ENCODE data around the gene KCNN3.

KCNN3 gene

DNA sequence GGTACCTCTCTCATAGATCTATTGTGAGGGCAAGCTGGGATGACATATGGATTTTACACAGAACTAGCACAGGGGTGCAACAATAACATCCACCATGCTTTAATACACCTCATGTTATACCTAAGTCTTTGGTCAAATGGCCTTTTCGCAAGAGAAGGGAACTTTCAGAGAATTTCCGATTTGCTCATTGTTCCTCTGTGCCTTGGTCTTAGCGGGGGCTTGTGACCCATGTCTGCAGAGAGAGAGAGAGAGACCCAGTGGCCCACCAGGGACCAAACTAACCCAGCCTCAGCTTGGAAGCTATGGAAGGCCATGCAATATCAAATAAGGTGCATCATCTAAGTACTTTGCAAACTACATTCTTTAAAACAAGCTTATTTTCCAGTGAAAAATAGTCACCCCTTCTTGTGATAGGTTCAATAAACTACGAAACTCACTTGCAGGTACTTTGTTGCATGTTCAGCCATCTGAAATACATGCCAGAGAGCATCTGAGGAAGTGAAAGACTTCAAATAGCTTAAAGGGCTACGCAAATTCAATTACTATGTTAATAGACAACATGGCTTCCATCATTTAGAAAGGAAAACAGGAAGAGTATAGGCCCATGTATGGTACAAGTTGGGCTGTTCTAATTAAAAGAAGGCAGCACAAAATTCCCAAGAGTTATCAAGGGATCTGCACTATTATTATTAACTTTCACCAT, 100.7 kb downstream of the KCNN3 start:
- DNase-seq, result no peak

DNA sequence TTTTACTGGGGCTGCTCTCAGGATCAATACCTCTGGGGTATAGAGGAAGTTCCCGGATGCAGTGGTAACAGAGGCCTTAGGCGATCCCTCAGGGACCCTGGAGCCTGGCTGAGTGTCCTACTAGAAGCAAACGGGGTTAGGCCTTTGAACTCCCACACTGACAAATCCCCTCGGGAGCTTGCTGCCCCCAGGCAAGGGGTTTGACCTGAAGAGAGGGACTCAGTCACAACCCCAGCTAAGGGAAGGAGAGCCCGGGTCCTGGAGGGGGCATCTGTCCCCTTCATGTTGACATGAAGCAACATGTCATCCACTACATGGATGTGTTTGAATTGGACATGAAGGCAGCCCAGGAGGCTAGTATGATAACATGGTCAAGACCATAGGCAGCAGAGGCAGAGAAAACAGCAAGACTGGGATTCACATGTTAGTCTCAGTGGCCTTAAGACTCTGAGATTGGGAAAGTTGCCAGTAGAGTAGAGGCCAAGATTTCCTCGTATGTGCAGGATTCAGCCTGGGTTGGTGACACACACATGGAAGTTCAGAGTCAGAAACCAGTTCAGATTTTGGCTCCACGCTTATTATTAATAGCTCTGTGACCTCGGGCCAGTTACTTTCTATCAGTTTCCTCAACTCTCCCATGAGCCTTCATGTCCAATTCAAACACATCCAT, 101.5 kb downstream of the KCNN3 start:
- DNase-seq, result no peak

DNA sequence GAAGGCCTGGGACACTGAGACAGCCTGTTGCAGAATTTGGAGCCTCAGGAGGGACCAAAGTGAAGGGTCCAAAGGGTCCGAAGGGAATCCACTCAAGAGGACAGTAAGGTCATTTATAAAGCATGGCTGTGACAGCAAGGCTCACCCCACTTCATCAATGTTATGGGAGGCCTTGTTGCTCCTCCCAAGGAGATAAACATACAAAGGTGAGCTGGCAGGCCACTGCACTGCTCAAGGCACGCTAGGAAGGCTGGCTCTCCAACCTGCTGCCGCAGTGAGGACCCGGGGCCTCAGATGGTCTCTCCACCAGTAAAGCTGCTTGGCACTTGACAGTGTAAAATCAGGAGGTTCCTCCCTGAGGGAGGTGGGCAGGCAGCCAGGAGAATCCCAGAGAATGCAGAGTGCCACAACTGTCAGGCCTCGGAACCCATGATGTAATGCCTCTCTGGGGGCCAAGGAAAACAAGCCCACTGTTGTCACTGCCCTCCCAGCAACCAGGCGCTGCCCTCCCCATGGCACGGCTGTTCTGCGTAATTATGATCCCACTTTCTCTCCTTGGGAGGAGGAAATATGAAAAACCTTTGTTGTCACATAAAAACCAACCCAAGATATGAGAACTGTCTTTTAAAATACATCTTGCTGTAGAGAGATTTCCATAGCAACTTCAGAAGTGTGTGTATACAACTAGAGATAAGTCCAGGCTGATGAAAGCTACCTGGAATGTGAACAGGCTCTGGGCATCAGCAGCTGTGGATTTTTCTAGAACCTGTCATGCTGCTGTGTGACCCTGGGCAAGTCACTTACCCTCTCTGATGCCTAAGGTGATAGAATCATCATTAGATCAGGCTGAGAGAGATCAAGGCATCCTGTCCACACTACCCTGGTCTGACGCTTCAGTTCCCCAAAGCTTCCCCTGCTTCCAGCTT, 102.5 kb downstream of the KCNN3 start:
- DNase-seq, result no peak

DNA sequence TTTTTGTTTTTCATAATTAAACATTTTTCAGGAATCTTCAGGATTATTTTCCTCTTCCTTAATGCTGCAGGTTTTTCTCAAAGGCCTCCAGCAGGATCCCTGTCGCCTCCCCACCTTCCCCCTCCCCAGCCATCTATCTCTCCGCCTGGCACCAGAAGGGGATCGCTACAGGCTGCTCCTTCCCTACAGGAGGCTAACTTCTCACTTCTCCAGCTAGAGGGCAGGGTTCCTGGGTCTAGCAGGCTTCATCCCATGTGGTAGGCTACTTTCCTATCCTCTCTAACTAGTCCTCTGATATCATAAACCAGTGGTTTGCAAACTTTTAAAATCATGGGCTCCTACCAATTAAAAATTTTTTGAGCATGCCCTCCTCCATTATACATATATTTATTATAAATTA, 104.1 kb downstream of the KCNN3 start:
- peak in 3 of 6 experiments; percentile 9 to 24 (median 13) for DNase-seq

DNA sequence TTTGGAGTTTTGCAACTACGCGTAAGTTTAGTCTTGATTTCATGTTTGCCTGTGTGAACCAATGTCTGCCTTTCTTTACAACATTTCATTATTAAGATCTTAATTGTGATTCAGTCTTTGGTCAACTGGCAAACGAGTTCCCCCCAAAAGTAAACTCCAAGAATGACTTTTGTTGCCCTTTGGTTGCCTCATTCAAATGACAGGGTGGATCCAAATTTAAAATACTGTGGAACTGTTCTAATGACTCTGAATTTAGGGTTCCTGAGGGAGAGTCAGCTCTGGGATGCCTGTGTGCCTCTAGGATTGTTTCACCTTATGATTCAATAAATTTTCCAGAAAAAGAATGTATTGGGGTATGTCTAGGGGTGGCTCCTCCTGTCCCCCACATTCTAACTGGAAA, 105.3 kb downstream of the KCNN3 start:
- DNase-seq, result no peak

DNA sequence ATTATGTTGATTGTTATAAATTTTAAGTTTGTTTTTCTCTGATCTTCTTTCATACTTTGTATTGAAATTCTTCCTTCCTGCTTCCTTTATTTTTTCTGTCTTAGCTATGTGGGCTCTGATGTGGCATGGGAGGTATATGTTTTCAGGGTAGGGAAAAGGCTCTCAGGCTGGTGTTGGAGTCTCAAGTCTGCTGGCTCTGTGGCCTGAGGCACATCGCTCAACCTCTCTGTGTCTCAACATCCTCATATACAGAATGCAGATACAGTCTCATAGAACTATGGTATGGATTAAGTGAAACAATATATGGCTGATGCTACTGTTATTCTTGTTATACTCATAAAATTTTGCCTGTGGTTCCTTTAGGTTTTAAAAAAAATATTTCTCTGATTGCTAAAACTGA, 105.9 kb downstream of the KCNN3 start:
- DNase-seq, result no peak

DNA sequence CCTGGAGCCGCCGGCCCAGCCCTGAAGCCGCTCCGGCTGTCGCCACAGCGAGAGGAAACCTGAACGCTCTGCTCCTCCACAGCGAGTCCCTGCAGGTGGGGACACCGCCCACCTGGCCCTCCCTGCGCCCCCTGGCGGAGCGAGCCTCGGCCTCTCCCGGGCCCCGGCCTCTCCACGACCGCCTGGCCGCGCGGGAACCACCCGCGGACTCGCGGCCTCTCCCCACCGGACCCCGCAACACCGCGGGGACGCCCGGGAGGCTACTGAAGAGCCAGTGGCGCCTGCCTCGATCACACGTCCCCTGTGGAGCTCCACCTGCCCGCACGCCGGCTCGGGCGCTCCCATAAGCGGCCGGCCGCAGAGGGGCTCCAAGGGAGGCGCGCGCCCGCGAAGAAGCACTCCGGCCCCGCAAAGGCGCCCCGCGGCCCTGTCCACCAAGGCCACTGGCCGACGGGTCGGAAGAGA, 109.6 kb downstream of the KCNN3 start:
- peak; percentile 68 to 85 (median 78) for DNase-seq

DNA sequence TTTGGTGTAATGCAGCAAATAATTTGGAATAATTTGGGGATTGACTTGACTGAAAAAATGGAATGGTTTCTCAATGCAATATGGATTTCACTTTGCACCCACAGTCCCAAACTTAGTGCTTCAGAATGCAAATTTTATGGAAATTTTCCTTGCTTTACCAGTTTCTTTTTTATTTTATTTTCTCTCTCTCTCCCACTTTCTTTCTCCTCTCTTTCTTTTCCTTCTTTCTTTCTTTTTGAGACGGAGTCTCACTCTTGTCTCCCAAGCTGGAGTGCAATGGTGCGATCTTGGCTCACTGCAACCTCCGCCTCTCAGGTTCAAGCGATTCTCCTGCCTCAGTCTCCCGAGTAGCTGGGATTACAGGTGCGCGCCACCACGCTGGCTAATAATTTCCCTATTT, 110.3 kb downstream of the KCNN3 start:
- DNase-seq, result no peak

DNA sequence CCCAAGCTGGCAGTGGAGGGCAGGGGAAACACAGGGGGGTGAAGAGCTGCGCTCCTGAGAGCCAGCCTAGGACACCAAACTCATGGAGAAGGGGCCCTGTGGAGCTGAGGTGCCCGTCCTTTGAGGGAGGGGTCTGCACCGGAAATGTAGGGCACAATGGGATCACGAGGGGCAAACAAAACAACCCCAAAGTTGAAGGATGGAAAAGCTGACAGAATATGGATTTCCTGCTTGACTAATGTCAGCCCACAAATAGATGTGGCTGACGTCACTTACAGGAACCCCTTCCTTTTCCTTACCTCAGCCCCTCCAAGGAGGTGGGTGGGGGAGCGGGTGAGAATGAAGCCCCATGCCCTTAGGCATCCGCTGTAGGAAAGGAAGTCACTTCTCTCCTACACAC, 110.9 kb downstream of the KCNN3 start:
- peak in 5 of 6 experiments; percentile 35 to 55 (median 42) for DNase-seq

DNA sequence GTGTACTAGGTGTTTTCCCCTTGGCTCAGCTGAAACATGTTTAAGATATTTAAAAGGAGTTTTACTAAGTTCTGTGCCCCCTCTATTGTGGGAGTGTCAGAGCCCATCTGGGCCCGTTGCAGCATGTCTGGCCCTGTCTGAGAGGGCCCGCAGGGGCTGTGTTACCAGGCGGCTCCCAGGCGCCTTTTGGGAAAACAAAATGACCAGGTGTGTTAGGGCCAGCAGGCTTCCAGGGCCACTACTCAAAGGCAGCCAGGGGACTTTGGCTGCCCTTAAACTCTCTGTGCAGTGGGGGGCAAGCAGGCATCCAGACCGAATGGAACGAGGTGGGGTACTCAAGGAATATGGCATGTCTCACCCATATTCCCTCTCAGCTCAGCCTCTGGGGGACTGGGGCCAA, 111.7 kb downstream of the KCNN3 start:
- DNase-seq, result no peak

DNA sequence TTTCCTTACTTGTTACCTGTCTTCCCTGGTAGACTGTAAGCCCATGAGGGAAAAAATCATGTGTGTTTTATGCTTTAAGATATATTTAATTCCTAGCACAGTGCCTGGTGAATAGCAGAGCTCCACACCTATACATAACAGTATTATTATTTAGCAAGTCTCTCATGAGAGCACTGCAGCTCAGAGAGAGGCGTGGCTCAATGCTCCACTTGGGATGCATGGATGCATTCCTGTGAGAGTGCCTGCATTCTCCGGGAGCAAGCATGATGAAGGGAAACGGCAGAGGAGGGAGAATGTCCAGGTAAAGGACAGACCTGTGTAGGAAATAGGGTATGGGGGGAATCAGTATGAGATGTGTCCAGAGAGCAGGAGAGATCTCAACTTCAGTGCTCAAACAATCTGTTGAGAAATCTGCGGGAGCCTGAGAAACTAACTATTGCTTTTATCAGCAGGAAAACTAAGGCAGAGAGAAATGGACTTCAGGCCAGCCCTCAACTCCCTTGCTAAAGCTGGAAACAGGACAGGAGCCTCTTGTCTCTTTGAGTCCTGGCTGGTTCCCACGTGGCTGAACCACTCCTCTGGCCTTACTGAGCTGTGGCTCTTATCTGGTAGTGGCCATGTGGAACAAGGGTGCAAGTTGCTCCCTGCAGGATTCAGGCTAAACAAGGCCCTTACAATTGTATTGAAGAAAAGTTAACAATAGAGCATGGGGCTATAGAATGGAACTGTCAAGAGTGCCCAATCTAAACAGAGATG, 113.1 kb downstream of the KCNN3 start:
- DNase-seq, result no peak

DNA sequence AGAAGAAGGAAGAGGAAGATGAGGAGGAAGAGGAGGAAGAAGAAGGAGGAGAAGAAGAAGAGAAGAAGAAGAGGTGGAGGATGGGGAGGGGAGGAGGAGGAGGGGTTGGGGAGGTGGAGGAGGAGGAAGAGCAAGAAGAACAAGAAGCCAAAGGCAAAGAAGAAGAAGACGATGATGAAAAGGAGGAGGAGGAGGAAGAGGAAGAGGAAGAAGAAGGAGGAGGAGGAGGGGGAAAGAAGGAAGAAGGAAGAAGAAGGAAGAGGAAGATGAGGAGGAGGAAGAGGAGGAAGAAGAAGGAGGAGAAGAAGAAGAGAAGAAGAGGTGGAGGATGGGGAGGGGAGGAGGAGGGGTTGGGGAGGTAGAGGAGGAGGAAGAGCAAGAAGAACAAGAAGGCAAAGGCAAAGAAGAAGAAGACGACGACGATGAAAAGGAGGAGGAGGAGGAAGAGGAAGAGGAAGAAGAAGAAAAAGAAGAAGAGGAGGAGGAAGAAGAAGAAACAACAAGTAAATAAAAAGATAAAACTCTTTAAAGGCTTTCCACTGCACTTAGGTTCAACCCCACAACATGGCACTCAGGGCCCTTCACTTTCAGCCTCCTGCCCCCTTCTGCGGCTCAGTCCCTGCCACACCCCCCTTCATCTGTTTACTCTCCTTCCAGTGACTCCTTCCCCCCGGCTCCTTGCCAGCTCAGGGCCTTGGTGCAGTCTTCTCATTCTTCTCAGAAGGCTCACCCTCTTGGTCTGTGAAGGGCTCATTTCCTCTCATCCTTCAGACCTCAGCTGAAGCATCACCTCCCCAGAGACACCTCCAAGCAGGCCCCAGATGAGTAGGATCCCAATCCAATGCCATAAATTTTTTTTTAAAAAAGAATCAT, 114.0 kb downstream of the KCNN3 start:
- peak in 1 of 6 experiments; percentile 5 for DNase-seq

DNA sequence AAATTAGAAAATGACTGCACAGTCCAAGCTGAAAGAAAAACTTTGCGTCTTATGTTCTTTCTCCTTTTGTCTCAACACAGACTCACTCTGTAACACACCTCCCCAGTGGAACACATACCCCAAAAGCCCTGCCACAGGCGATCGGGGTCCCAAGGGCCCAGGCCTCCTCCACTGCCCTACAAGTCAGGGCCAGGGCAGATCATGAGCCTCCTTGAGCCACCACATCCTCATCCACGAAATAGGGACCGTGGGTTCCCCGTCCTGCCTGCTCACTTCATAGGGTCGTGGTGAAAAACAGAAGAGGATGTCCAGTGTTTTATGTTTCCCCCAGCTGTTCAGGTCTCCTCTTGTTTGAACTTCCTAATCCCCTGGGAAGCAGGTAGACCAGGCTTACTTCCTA, 116.7 kb downstream of the KCNN3 start:
- no peak for DNase-seq

DNA sequence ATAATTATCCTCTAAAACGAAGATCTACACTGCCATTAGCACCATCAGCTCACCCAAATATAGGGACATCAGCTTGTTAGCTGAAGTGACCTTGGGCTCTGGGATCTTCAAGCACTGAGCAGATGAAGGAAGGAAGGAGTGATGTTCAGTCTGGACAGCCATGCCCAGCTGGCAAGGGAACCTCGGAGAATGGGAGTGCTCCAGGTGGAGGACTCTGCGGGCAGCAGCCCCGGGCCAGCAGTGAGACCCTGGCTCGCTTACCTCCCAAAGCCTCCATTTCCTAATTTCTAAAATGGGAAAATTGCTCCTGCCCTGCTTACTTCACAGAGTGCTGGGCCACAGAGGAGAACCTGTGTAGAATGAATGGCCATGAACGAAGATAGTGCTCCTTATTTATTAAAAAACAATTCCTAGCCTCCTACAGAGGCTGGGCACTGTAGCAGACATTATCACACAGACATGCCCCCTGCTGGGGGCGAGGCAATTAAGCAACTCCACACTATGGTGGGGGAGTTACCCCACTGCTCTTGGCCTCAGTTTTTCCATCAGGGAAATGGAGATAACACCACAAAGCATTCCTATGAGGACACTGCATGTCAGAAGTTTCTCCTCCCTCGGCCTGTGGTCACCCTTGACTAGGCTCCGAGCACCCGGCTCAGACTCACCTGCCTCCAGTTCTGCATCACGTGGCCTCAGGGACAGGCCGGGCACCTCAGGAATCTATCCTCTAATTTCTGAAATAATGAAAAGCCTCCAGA, 117.6 kb downstream of the KCNN3 start:
- DNase-seq, result no peak

DNA sequence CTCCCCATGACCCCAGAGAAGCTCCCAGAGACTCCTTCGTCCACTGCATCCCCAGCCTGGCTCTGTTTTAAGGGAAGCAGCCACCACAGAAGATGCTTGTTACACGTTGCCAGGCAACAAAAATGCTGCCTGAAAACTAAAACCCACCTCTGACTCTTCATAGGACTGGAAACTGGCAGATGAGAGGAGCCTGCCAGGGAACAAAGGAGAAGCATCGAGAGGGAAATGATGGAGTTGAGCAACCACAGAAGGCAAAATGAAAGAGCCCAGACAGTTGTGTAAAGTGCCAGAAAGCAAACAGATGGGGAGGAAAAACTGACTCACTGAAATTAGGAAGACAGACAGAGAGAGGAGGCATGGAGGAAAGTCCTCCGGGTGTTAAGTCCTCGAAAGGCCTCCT, 118.4 kb downstream of the KCNN3 start:
- DNase-seq, result no peak

DNA sequence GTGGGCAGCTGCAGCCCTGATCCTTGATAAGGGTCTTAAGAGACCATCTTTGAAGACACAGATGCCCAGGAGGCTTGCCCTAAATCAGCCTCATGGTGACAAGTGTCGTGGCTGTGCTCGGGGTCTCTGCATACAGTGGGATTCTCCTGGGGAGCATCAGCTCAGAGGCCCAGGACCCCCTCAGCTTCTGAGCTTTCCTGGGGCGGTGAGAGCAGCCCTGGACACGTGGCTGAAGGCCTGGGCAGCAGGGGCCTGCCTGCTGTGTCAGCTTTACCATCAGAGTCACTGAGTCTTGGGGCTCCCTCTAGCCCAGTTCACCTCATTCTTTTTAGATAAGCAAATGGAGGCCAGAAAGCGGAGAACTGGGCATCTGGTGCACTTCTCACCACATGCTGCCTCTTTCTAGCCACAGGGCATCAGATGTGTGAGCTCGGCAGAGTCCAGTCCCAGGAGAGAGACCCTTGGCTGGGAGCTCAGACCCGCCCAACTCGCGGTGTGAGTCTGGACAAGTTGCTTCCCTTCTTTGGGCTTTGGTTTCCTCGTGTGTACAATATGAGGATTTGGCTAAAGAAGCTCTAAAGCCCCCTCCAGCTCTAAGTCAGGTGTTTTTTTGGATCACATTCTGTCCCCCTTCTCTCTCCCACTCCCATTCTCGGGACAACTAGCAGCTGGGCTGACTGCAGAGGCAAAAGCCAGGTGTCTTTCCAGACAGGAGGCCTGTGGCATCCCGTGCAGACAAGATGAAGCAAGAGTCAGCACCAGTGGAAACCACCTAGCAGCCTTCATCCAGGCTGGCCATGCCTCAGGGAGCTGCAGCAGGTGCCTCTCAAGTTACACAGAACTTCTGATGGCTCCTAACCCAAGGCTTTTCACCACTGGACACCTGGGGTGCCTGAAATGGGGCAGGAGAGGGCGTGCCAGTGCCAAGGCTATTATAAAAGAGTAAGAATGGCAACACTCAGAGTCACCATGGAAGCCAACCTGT, 119.1 kb downstream of the KCNN3 start:
- DNase-seq, result no peak

DNA sequence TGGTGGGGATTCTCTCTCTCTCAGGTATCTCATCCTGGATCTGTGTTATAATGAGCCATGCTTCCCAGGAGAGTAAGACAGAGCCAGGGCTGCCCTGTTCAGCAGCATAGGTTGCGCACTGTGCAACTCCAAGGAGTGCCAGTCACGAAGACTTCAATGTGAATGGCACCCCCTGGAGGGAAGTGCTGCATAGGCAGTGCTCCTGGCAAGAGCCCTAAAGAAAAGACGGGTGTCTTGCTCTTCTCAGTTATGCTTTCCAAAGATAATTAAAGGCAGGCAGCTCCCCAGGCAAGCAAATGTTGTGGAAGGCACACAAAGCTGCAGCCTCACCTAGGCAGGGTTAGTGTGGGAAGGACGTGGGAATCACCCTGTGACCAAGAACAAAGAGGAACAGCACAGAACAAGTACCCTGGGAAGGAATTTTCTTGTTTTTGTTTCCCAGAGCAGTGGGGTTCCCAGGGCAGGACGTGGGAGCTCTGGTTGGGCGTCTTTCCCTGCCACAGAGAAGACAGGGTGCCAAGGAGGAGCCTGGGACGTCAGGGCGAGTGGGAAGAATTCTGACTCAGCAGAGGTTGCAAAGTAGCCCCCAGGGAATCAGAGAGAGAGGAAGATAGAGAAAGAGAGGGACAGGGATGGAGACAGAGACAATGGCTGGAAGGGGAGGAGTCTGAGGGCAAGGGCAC, 120.9 kb downstream of the KCNN3 start:
- DNase-seq, result no peak

DNA sequence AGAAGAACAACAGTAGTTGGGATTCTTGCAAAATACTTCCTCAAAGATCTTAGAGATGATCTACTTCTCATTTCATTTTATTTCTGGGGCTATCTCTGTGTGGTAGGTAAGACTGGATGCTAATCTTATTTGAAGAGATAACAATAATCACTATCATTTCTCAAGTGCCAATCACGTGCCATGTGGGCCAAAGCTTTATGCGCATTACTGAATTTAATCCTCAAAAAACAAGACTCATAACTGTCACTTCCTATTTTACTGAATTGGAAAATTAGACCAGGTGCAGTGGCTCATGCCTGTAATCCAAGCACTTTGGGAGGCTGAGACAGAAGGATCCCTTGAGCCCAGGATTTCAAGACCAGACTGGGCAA, 121.7 kb downstream of the KCNN3 start:
- DNase-seq, result no peak
